Mucosa of stomach (tissue), 1 donor: ENCODE measurements around the gene FDX2.
"Not testable (repeated sequence)": the region's sequence is repeated elsewhere in the genome, so short reads cannot be mapped to it uniquely, and the experiment has no call there.

Experiments
- H3K27me3 ChIP-seq: one replicate; pipeline ENCODE4 v1.7.0; 2013; ENCODE audit warnings: mild to moderate bottlenecking, low read length; ENCODE audit not compliant: control insufficient read depth, insufficient read depth
- H3K36me3 ChIP-seq: one replicate; pipeline ENCODE4 v1.7.0; 2013; ENCODE audit warnings: low read length; ENCODE audit not compliant: control insufficient read depth, insufficient read depth
- H3K4me1 ChIP-seq: one replicate; pipeline ENCODE4 v1.7.0; 2013; ENCODE audit warnings: mild to moderate bottlenecking, low read length; ENCODE audit not compliant: control insufficient read depth, insufficient read depth
- H3K4me3 ChIP-seq: one replicate; pipeline ENCODE4 v1.7.0; 2013; ENCODE audit warnings: low read length
- H3K9ac ChIP-seq: one replicate; pipeline ENCODE4 v1.7.0; 2013; ENCODE audit warnings: mild to moderate bottlenecking, low read length, moderate library complexity
- H3K9me3 ChIP-seq: one replicate; pipeline ENCODE4 v1.7.0; 2013; ENCODE audit warnings: mild to moderate bottlenecking, low read length, moderate library complexity; ENCODE audit not compliant: control insufficient read depth
- donor health status: Pancreatic carcinoma.

Gene FDX2

DNA sequence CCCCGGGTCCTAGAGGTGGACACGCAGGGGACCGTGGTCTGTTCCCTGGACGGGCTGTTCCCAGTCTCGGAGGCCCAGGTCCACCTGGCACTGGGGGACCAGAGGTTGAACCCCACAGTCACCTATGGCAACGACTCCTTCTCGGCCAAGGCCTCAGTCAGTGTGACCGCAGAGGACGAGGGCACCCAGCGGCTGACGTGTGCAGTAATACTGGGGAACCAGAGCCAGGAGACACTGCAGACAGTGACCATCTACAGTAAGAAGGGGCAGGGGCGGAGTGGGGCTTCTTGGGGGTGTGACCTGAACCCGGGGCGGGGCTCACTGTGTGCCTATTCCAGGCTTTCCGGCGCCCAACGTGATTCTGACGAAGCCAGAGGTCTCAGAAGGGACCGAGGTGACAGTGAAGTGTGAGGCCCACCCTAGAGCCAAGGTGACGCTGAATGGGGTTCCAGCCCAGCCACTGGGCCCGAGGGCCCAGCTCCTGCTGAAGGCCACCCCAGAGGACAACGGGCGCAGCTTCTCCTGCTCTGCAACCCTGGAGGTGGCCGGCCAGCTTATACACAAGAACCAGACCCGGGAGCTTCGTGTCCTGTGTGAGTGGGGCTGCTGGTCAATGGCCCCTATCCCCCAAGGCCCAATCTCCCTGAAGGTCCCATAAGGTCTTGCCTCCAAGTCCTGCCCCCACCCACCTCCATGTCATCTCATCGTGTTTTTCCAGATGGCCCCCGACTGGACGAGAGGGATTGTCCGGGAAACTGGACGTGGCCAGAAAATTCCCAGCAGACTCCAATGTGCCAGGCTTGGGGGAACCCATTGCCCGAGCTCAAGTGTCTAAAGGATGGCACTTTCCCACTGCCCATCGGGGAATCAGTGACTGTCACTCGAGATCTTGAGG lies 31.5 kb downstream of the FDX2 start:
- no peaks in the 10 kb centered on the region for H3K9me3 ChIP-seq
- no peaks in the 10 kb centered on the region for H3K36me3 ChIP-seq
- H3K9ac ChIP-seq = no peak overlapping the region
- H3K4me3 ChIP-seq = no peak overlapping the region
- peaks cover 26% of the 10 kb centered on the region for H3K27me3 ChIP-seq
- H3K4me1 ChIP-seq = peaks cover 29% of the 10 kb centered on the region

DNA sequence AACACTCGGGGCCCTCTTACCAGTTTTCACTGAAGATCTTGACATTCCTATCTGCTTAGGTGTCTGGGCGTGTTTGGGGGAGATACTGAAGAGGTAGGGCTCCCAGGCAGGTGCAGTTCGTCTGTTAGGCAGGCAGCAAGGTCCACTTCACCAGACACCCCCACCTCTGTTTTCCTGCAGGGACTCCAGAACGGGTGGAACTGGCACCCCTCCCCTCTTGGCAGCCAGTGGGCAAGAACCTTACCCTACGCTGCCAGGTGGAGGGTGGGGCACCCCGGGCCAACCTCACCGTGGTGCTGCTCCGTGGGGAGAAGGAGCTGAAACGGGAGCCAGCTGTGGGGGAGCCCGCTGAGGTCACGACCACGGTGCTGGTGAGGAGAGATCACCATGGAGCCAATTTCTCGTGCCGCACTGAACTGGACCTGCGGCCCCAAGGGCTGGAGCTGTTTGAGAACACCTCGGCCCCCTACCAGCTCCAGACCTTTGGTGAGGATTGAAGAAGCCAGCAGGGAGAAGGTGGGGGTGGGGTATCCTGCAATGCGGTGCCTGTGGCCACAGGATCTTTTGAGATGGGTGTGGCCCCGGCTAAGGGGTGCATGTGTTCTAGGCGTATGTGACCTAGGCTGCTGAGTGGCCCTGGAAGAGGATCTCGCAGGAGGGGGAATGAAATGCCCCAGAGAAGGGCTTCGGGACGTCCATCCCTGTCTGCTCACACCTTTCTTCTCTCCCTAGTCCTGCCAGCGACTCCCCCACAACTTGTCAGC lies 32.3 kb downstream of the FDX2 start:
- peaks cover 21% of the 10 kb centered on the region for H3K4me1 ChIP-seq

DNA sequence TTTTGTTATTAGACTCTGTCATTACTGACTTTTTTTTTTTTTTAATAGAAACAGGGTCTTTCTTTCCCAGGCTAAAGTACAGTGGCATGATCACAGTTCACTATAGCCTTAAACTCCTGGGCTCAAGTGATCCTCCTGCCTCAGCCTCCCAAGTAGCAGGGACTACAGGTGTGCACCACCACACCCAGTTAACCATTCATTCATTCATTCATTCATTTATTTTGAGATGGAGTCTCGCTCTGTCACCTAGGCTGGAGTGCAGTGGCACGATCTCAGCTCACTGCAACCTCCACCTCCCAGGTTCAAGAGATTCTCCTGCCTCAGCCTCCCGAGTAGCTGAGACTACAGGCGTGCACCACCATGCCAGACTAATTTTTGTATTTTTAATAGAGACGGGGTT lies 33.8 kb downstream of the FDX2 start:
- H3K27me3 ChIP-seq = not testable (repeated sequence)

More for the DNA sequence above, 32.3 kb downstream of the FDX2 start:
- H3K4me3 ChIP-seq = no peak overlapping the region
- no peaks in the 10 kb centered on the region for H3K9me3 ChIP-seq
- no peaks in the 10 kb centered on the region for H3K36me3 ChIP-seq
- H3K27me3 ChIP-seq = peaks cover 18% of the 10 kb centered on the region
- H3K9ac ChIP-seq = no peak overlapping the region

DNA sequence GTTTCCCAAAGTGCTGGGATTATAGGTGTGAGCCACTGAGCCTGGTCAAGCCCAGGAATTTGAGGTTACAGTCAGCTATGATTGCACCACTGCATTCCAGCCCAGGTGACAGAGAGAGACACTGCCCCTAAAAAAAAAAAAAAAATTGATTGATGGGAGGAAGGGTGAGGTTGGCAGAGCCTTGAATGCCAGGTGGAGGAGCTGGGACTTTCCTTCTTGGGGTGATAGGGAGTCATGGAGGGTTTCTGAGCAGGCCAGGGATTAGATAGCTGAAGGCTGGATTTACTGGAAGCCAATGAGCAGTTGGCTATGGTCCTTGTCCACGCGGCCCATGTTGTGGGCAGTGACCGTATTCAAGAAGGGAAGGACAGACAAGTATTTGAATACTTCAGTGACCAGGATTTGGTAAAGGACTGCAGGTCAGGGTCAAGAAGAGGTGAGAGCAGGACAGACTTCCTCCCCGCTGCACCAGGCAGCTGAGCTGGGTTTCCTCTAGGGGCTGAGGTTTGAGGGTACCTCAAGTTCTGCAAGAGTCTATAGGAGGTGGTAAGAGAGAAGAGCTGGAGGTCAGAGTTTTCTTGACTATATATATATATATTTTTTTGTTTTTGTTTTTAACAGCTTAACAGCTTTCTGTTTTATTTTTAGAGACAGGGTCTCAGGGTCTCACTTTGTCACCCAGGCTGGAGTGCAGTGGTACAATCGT lies 35.9 kb downstream of the FDX2 start:
- H3K4me3 ChIP-seq = no peak overlapping the region
- H3K9me3 ChIP-seq = no peaks in the 10 kb centered on the region
- H3K36me3 ChIP-seq = no peaks in the 10 kb centered on the region
- H3K9ac ChIP-seq = no peak overlapping the region
- peaks cover 4% of the 10 kb centered on the region for H3K4me1 ChIP-seq
- H3K27me3 ChIP-seq = no peaks in the 10 kb centered on the region

More for the DNA sequence above, 33.8 kb downstream of the FDX2 start:
- H3K9ac ChIP-seq, H3K36me3 ChIP-seq, H3K9me3 ChIP-seq, H3K4me3 ChIP-seq: not testable (repeated sequence)
- H3K4me1 ChIP-seq = peaks cover 10% of the 10 kb centered on the region

DNA sequence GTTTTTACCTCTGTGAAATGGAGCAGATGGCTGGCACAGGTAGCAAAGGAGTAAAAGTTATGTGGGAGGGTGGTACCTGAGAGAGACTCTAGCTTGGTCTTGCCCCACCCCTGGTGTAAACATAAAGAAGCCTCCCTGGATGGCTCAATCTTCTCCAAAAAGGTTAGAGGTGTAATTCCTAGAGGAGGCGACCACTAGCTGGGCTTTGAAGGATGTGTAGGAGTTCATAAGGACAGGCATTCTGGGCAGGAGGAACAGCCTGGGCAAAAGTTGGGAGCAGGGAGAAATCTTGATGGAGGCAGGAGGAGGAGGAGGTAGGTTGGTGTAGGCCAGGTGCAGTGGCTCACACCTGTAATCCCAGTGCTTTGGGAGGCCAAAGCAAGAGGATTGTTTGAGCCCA lies 36.9 kb downstream of the FDX2 start:
- Histone ChIP-seq H3K4me3 (no peak overlapping the region), H3K9me3 (no peaks in the 10 kb centered on the region), H3K9ac (no peak overlapping the region), H3K36me3 (no peaks in the 10 kb centered on the region), H3K4me1 (peaks cover 4% of the 10 kb centered on the region), H3K27me3 (no peaks in the 10 kb centered on the region)

DNA sequence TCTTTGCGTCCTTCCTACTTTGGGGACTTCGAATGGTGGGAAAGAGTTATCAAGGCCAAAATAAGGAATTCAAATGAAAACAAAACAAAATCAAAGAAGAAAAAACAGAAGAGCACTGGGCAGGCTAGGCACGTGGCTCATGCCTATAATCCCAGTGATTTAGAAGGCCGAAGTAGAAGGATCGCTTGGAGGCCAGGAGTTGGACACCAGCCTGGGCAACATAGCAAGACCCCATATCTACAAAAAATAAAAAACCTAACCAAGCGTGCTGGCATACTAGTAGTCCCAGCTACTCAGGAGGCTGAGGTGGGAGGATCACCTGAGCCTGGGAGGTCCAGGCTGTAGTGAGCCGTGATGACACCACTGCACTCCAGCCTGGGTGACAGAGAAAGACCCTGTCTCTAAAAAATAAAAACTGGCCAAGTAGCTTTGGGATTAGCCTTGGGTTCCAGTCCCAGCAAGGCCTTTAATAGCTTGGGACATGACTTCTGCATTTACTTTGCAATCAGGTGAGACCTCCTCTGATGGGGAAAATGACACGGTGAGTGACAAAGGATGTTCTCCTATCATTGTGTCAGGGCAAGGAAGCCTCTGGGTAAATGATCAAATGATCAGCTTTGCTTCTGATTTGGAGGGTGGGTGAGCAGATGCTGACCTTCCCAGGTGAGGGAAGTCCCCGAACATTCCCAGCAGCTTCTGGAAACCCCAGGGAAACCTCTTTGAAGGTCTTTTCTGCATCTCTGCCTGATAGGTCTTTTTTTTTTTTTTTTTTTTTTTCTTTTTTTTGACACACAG lies 37.8 kb downstream of the FDX2 start:
- Histone ChIP-seq H3K36me3 (no peaks in the 10 kb centered on the region), H3K27me3 (no peaks in the 10 kb centered on the region), H3K4me3 (no peak overlapping the region), H3K9me3 (no peaks in the 10 kb centered on the region), H3K4me1 (no peaks in the 10 kb centered on the region), H3K9ac (no peak overlapping the region)

DNA sequence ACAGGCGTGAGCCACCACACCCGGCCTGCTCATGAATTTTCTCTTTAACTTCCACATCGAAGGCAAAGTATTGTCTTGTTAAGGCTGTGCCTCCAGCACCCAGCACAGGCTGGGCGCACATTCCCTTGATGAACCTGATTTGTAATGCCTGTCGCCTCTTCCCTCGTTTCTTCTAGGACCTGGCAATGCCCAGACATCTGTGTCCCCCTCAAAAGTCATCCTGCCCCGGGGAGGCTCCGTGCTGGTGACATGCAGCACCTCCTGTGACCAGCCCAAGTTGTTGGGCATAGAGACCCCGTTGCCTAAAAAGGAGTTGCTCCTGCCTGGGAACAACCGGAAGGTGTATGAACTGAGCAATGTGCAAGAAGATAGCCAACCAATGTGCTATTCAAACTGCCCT lies 41.2 kb downstream of the FDX2 start:
- Histone ChIP-seq H3K9ac (no peak overlapping the region), H3K4me1 (peaks cover 17% of the 10 kb centered on the region), H3K9me3 (no peaks in the 10 kb centered on the region), H3K36me3 (no peaks in the 10 kb centered on the region), H3K27me3 (peaks cover 24% of the 10 kb centered on the region), H3K4me3 (no peak overlapping the region)

DNA sequence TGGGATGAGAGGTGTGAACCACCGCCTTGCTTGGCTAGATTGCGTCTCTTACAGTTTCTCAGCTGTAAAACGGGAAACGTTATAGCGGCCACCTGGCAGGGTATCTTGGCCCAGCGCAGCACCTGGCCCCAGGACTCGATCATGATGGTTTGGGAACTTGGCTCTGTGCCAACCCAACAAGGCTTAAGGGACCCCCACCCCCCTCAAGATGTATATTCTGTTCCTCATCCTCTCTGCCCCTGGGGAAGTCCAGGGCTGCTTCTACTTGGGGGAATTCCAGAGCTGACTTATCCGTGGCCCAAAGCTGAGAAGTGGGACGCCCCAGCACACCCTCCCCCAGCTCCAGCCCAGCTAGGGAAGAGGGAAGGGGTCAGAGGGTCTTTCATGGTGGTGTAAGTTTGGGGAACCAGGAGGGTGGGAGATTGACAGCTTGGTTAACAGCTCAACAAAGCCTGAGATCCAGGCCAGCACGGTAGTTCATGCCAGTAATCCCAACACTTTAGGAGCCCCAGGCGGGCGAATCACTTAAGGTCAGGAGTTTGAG lies 44.2 kb downstream of the FDX2 start:
- H3K4me1 ChIP-seq = peaks cover 18% of the 10 kb centered on the region
- peaks cover 26% of the 10 kb centered on the region for H3K27me3 ChIP-seq
- H3K9ac ChIP-seq = peak overlapping the region; percentile 49
- H3K4me3 ChIP-seq = no peak overlapping the region
- H3K36me3 ChIP-seq = no peaks in the 10 kb centered on the region
- no peaks in the 10 kb centered on the region for H3K9me3 ChIP-seq

DNA sequence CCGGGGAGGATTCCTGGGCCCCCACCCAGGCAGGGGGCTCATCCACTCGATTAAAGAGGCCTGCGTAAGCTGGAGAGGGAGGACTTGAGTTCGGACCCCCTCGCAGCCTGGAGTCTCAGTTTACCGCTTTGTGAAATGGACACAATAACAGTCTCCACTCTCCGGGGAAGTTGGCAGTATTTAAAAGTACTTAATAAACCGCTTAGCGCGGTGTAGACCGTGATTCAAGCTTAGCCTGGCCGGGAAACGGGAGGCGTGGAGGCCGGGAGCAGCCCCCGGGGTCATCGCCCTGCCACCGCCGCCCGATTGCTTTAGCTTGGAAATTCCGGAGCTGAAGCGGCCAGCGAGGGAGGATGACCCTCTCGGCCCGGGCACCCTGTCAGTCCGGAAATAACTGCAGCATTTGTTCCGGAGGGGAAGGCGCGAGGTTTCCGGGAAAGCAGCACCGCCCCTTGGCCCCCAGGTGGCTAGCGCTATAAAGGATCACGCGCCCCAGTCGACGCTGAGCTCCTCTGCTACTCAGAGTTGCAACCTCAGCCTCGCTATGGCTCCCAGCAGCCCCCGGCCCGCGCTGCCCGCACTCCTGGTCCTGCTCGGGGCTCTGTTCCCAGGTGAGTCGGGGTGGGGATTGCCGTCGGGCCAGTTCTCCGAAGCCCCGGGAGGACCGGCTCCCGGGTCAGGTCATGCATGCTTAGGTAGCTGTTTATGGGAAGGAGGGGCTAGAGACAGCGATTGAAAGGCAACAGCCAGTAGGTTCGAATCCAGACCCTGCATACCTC lies 45.0 kb downstream of the FDX2 start, which contains the start of gene ICAM1:
ICAM1 (plus strand) TSS at position 505 of the 779 bp plus-strand sequence; CDS start at position 545, 40 bp downstream.
- H3K27me3 ChIP-seq = peaks cover 26% of the 10 kb centered on the region
- peak within 1 kb of the TSS; percentile 49 for H3K9ac ChIP-seq
- no peaks in the 10 kb centered on the region for H3K36me3 ChIP-seq
- H3K4me3 ChIP-seq = peak within 1 kb of the TSS; percentile 19
- peaks cover 18% of the 10 kb centered on the region for H3K4me1 ChIP-seq
- no peaks in the 10 kb centered on the region for H3K9me3 ChIP-seq

DNA sequence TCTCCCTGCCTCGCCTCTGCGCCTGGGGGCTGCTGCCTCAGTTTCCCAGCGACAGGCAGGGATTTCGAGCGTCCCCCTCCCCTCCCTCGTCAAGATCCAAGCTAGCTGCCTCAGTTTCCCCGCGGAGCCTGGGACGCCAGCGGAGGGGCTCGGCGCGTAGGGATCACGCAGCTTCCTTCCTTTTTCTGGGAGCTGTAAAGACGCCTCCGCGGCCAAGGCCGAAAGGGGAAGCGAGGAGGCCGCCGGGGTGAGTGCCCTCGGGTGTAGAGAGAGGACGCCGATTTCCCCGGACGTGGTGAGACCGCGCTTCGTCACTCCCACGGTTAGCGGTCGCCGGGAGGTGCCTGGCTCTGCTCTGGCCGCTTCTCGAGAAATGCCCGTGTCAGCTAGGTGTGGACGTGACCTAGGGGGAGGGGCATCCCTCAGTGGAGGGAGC lies 45.6 kb downstream of the FDX2 start:
- no peaks in the 10 kb centered on the region for H3K36me3 ChIP-seq
- peak overlapping the region; percentile 19 for H3K4me3 ChIP-seq
- H3K9me3 ChIP-seq = no peaks in the 10 kb centered on the region
- peaks cover 18% of the 10 kb centered on the region for H3K4me1 ChIP-seq
- peaks cover 26% of the 10 kb centered on the region for H3K27me3 ChIP-seq
- H3K9ac ChIP-seq = peak overlapping the region; percentile 49
